ENCODE data around the gene ZFC3H1. TPM values are rescaled to one million over a fixed set of nuclear protein-coding genes. Genes with fewer than 3 reads are reported as not detected.

ZFC3H1 gene
- total and polyA plus RNA-seq, 12 donors: 6.9 to 26.5 (median 17.2) TPM

DNA sequence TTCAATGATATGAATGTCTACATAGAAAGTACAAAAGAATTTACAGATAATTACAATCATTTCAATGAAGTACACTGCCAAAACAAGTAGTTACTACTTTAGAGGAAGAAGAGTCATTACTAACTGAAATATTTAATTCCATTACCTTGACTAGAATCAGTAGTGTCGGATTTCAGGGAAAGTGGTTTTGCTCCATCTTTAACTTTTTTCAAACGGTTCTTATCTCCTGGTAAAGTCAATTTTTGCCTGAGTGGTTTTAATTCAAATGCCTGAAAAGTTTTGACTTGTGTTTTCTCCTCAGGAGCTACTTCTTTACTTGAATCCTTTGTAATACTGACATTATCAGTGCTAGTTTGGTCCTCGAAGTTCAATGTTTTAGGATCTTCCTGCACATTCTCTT lies 6.9 kb downstream of the ZFC3H1 start:
- Histone ChIP-seq H3K36me3 (peaks cover 0 to 98% (median 27%) of the 10 kb centered on the region in 9 donors), H3K27me3 (no peaks in the 10 kb centered on the region), H3K4me3 (no peak overlapping the region), H3K4me1 (peaks cover 0 to 61% (median 41%) of the 10 kb centered on the region in 9 donors), H3K27ac (no peak overlapping the region), H3K9me3 (peaks cover 0 to 11% (median 5%) of the 10 kb centered on the region in 11 donors)
- TF ChIP-seq, protein P1, sequence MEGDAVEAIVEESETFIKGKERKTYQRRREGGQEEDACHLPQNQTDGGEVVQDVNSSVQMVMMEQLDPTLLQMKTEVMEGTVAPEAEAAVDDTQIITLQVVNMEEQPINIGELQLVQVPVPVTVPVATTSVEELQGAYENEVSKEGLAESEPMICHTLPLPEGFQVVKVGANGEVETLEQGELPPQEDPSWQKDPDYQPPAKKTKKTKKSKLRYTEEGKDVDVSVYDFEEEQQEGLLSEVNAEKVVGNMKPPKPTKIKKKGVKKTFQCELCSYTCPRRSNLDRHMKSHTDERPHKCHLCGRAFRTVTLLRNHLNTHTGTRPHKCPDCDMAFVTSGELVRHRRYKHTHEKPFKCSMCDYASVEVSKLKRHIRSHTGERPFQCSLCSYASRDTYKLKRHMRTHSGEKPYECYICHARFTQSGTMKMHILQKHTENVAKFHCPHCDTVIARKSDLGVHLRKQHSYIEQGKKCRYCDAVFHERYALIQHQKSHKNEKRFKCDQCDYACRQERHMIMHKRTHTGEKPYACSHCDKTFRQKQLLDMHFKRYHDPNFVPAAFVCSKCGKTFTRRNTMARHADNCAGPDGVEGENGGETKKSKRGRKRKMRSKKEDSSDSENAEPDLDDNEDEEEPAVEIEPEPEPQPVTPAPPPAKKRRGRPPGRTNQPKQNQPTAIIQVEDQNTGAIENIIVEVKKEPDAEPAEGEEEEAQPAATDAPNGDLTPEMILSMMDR (IDR thresholded peaks at IDR 0.05): no peak
- intact Hi-C loops (cut with DNase I): no loop called here
- no peak for ATAC-seq
- WGBS, 2 donors: 72 to 75% methylated on average over 3 of the region's 3 CpGs
- no peak for DNase-seq

DNA sequence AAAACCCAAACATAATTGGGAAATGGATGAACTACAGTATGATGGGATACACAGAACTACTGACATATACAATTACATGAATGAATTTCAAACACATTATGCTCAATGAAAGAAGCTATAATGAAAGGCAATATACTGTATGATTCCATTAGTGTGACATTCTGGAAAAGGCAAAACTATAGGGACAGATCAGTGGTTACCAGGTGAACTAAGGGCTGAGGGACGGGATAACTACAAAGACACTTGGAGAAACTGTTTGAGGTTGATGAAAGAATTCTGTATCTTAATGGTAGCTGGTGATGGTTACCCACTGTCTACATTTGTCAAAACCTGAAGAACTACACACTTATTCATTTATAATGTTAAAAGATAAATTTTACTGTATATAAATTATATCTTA lies 7.7 kb downstream of the ZFC3H1 start:
- intact Hi-C loops (cut with DNase I): no loop called here
- TF ChIP-seq, protein P1 (IDR thresholded peaks at IDR 0.05): no peak
- H3K27me3 ChIP-seq: no peaks in the 10 kb centered on the region
- H3K27ac ChIP-seq: no peak overlapping the region
- peaks cover 0 to 98% (median 27%) of the 10 kb centered on the region in 9 donors for H3K36me3 ChIP-seq
- ATAC-seq (no peak), DNase-seq (no peak)
- peaks cover 0 to 11% (median 5%) of the 10 kb centered on the region in 11 donors for H3K9me3 ChIP-seq
- peaks cover 0 to 61% (median 38%) of the 10 kb centered on the region in 9 donors for H3K4me1 ChIP-seq
- no peak overlapping the region for H3K4me3 ChIP-seq
- WGBS, 2 donors: 96% methylated on average over 1 of the region's 1 CpG

DNA sequence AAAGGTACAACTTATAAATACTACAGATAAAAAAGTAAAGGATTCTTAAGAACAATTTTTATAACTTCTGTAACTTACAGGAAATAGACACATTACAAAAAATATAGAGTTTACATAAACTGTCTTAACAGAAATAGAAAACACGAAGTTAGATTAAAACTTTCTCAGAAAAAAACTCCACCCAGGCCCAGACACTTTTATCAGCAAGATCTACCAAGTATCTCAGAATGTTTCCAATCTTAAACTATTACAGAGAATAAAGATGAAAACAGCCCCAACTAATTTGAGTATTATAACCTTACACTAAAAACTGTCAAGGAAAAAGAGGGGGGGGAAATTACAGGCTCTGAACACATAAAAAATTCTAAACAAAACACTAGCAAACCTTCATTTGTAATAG lies 8.2 kb downstream of the ZFC3H1 start:
- DNase-seq (no peak), ATAC-seq (no peak)
- H3K9me3 ChIP-seq: peaks cover 0 to 11% (median 5%) of the 10 kb centered on the region in 11 donors
- intact Hi-C loops (cut with DNase I): no loop called here
- TF ChIP-seq, protein P1 (IDR thresholded peaks at IDR 0.05): no peak
- no peak overlapping the region for H3K27ac ChIP-seq
- peaks cover 0 to 60% (median 35%) of the 10 kb centered on the region in 9 donors for H3K4me1 ChIP-seq
- H3K4me3 ChIP-seq: no peak overlapping the region
- 63 to 69% methylated on average over 1 of the region's 1 CpG for WGBS, 2 donors
- H3K27me3 ChIP-seq: no peaks in the 10 kb centered on the region
- peaks cover 0 to 99% (median 27%) of the 10 kb centered on the region in 9 donors for H3K36me3 ChIP-seq

DNA sequence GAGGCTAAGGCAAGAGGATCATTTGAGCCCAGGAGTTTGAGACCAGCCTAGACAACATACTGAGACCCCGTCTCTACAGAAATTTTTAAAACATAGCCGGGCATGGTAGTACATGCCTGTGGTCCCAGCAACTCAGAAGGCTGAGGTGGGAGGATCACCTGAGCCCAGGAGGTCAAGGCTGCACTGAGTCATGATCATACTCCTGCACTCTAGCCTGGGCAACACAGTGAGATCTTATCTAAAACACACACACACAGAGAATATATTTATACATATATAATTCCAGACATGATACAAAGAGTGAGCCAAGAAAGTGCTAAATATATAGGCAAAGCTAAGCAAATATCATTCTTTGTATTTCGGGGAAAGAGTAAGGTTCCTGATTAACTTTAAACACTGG lies 9.4 kb downstream of the ZFC3H1 start:
- peaks cover 0 to 11% (median 5%) of the 10 kb centered on the region in 11 donors for H3K9me3 ChIP-seq
- H3K27ac ChIP-seq: no peak overlapping the region
- H3K27me3 ChIP-seq: no peaks in the 10 kb centered on the region
- WGBS, 2 donors: 85 to 100% methylated on average over 3 of the region's 3 CpGs
- H3K4me1 ChIP-seq: peaks cover 0 to 60% (median 27%) of the 10 kb centered on the region in 9 donors
- intact Hi-C loops (cut with DNase I): no loop called here
- no peak overlapping the region for H3K4me3 ChIP-seq
- ATAC-seq: no peak
- TF ChIP-seq, protein P1 (IDR thresholded peaks at IDR 0.05): no peak
- no peak for DNase-seq
- peaks cover 0 to 99% (median 25%) of the 10 kb centered on the region in 9 donors for H3K36me3 ChIP-seq

Measured in heart right ventricle (tissue), 16 donors.